ENCODE data around the gene PLEKHG5. TPM values are rescaled to one million over a fixed set of nuclear protein-coding genes. Genes with fewer than 3 reads are reported as not detected.

PLEKHG5 gene
- total RNA-seq, 3 donors from 2014 or later = 7.0 to 12.0 (median 11.8) TPM

- H3K27ac ChIP-seq = no peak overlapping the region
- DNase-seq (ENCODE audit: low spot score in 2 of 2) = no peak
- H3K36me3 ChIP-seq = no peaks in the 10 kb centered on the region
- H3K4me3 ChIP-seq = no peak overlapping the region
- TF ChIP-seq CTCF (IDR thresholded peaks at IDR 0.05) (no peak), POLR2A (IDR thresholded peaks at IDR 0.05) (no peak), POLR2AphosphoS5 (IDR thresholded peaks at IDR 0.05) (no peak)
- intact Hi-C loops (cut with DNase I; ENCODE audit: low total_unique reads) = no loop called here
- peaks cover 15 to 72% of the 10 kb centered on the region in 2 donors for H3K27me3 ChIP-seq
- H3K4me1 ChIP-seq = peaks cover 0 to 10% of the 10 kb centered on the region in 2 donors
- no peaks in the 10 kb centered on the region for H3K9me3 ChIP-seq
Measured at GRCh38 chr1:6417961-6418667, 73.4 kb downstream of the PLEKHG5 start.

Other genes starting within 250 kb of the PLEKHG5 start
- not detected for gene HES3, start 247.5 kb downstream of the PLEKHG5 start, total RNA-seq
- 10 to 100 TPM in 1 of 3 donors, 1 to 10 TPM in 2; 5.4 to 34.6 (median 6.6) TPM for gene GPR153, start 230.6 kb downstream of the PLEKHG5 start, total RNA-seq
- 10 to 100 TPM in 2 of 3 donors, 1 to 10 TPM in 1; 9.4 to 12.8 (median 11.5) TPM for gene ACOT7, start 97.9 kb downstream of the PLEKHG5 start, total RNA-seq
- 1 to 10 TPM in 2 of 3 donors, not detected in 1; 3.4 to 3.6 TPM for gene HES2, start 71.7 kb downstream of the PLEKHG5 start, total RNA-seq
- 10 to 100 TPM in 2 of 3 donors, not detected in 1; 10.8 to 11.1 TPM for gene ESPN, start 66.9 kb downstream of the PLEKHG5 start, total RNA-seq
- gene TNFRSF25, start 25.5 kb downstream of the PLEKHG5 start, total RNA-seq = 10 to 100 TPM in 2 of 3 donors, 1 to 10 TPM in 1; 3.8 to 13.1 (median 12.4) TPM
- 10 to 100 TPM; 14.7 to 29.6 (median 25.2) TPM for gene NOL9, start 62.8 kb upstream of the PLEKHG5 start, total RNA-seq
- under 1 TPM in 1 of 3 donors, not detected in 2; 0.16 TPM for gene TAS1R1, start 63.6 kb upstream of the PLEKHG5 start, total RNA-seq
- 10 to 100 TPM; 19.3 to 19.6 (median 19.4) TPM for gene ZBTB48, start 88.3 kb upstream of the PLEKHG5 start, total RNA-seq
- 10 to 100 TPM; 45.2 to 61.3 (median 58.1) TPM for gene KLHL21, start 111.2 kb upstream of the PLEKHG5 start, total RNA-seq
- 10 to 100 TPM; 10.9 to 18.3 (median 14.4) TPM for gene PHF13, start 122.1 kb upstream of the PLEKHG5 start, total RNA-seq
- 10 to 100 TPM; 20.3 to 28.2 (median 28.1) TPM for gene THAP3, start 133.2 kb upstream of the PLEKHG5 start, total RNA-seq
- gene DNAJC11, start 210.1 kb upstream of the PLEKHG5 start, total RNA-seq = 10 to 100 TPM; 23.0 to 30.5 (median 25.6) TPM